T-helper 9 cell (primary cell): ENCODE data around the gene ZCCHC2.

ENCODE experiments used
- DNase-seq: peaks from one replicate; pipeline ENCODE4 v3.0.0-alpha.2; 2020

Gene ZCCHC2

GRCh38 chr18:62539284-62540165 is 16.7 kb downstream of the ZCCHC2 start:
- no peak for DNase-seq

- DNase-seq = no peak
Measured at GRCh38 chr18:62543021-62543420, 20.2 kb downstream of the ZCCHC2 start.

GRCh38 chr18:62545098-62545497 is 22.3 kb downstream of the ZCCHC2 start:
- DNase-seq = no peak

GRCh38 chr18:62549755-62550154 is 26.9 kb downstream of the ZCCHC2 start:
- no peak for DNase-seq

DNA sequence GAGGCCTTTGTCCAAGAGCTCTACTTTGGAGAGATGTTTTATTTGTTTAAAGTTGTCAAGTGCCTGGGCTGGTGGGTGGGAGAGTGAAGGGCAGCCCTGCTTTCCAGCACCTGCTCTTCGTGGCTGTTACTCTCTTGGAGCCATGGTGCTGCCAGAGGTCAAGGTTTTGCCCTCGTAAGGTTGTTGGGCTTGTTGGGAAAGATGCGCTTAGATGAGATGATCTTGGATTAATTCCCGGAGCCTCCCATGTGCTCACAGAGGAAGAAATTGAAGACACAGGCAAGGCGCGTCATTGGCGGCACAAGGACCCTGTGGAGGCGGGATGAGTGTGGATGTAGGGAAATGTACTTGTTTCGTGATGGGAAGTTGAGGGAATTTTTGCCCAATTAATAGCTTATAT is 27.9 kb downstream of the ZCCHC2 start:
- DNase-seq = no peak

DNA sequence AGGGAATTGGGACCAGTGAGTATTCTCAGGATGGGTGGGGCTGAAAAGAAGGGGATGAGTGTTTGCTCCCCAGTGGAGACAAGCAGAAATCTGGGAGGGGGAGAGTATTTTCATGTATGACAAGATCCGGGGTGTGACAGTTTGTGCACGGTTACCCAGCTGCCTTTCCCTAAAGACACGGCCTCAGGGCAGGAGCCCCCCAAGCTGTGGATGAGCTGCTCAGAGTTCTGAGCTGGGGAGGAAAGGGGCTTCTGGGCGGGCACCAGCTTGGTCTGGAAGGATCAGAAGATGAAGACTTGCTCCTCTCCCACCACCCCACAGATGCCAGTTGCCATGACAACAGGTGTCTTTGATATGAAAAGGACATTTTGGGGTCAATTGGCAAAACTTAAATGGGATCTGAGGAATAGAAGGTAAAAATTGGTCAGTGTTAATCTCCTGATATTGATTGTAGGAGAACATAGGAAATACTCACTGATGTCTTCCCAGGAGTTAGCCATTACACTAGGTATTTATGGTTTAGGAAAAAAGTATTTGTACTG is 29.2 kb downstream of the ZCCHC2 start:
- DNase-seq = no peak

DNA sequence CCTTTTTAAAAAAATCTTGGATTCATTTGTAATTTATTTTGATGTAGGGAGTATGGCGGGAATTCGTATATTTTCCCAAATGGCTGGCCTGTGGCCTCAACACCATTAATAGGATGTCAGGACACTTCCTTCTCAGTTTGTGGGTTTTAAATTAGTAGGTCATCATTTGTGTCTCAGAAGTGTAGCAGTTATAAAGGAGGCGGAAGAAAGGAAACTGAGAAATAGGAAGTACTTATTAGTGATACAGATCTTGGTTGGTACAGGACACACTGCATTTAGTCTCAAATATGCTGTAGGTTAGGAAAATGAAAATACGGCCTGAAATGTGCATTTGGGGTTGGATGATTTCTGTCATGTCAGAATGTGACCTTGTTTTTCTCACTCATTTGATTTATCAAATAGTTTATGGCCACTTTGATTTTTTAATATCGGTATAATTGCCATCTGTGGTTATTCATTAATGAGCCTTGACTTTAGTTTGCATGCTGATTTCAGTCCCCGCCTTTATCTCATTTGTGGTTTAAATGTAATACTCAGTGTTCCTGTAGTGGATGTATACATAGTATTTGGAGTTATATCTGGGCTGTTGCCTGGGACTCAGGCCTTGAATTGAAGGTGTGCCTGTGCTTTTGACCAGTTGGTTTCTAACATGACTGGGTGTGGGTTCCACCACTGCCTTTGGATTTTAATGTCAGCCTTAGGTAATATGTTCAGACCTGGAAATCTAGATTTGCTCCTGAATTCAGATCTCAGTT is 31.4 kb downstream of the ZCCHC2 start:
- no peak for DNase-seq

- DNase-seq = no peak
Measured at GRCh38 chr18:62555135-62555534, 32.3 kb downstream of the ZCCHC2 start.

- no peak for DNase-seq
Measured at GRCh38 chr18:62556397-62556796, 33.6 kb downstream of the ZCCHC2 start.

GRCh38 chr18:62558015-62558663 is 35.3 kb downstream of the ZCCHC2 start:
- no peak for DNase-seq

DNA sequence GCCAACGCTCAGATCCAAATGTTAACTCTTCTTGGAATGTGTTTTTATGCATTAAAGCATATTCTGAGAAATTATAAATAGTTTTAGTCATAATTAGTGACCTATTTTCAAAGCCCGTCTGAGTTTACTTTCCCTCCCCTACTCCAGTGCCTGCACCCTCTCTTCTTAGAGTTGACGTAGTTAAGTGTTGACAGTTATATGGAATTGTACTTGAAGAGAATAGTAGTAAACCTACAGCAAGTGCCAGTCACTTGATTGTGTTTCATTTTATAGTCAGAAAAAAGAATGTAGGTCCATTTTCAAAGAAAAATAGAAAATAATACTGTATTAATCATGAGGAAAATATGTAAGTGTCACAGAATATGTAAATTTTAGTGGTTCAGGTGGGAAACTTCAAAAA is 41.2 kb downstream of the ZCCHC2 start:
- no peak for DNase-seq

DNA sequence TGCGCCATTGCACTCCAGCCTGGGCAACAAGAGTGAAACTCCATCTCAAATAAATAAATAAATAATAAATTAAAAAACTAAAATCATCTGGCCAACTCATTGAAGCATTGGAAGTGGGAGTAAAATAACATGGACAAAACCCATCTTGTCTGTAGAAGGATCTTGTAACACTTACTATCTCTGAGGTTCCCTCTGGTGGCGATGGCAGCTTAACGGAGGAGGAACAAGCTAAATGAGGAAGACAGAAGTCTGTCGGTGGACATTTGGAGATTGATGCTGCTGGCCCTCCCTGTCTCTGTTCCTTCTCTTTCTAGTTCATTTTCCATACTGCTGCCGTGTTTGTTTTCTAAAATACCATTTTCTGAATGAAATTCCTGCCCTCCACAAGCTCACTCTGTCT is 43.4 kb downstream of the ZCCHC2 start:
- DNase-seq = no peak

DNA sequence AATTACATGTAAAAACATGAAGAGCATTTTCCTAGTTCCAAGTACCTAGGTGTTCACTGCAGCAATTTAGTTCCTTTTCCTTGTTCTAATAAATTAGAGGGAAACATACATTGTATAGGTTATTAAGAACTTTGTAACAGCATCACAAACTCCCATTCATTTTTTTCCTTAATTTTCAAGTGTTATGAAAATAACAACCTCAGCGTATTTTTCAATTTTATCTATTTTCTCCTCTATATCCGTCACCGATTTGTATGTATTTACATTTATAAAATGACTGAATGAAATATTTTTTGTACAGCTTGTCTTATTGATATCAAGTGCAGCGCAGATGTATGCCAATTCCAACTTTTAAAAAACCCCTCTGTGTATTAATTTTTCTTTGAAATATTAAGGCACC is 44.0 kb downstream of the ZCCHC2 start:
- DNase-seq = no peak

DNA sequence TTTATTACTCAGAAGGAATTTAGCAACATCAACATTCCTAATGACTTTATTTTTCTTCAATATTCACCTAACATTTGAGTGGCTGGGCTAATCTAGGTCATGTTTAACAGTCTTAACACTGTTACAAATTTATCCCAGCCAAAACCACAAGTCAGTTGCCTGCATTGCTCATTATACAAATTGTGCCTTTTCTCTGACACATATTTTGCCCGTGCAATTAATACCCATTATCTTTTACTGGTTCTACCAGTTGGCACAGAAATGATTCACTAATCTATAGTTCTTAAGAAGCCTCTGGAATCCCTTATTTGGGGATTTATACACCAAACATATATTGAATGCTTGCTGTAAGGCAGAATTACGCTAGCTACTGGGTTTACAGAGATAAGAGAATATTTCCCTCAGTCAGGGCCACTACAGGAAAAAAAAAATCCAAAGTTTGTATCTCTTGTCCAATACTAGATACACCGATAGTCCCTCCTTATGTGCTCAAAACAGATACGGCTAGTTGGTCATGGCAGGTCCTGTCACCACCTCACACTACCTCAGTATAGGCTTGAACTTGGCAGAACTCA is 46.3 kb downstream of the ZCCHC2 start:
- DNase-seq = no peak

DNA sequence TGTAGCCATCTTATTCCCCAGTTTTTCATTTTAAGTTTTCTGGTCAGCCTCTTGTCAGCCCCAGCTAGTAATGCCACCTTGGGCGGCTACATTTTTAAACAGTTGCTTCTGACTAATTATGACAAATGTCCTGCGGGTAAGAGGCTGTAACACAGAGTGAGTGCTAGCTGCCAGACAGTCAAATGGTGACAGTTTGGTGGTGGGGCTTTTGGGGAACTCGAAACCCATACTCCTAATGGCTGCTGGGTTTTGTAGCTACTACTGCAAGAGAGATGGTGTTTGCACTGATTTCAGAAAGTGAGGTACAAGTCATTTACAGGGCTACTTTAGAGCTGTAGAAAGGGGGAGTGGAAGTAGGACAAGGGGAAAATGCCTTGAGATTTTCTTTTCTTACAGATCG is 48.2 kb downstream of the ZCCHC2 start:
- DNase-seq = no peak

DNA sequence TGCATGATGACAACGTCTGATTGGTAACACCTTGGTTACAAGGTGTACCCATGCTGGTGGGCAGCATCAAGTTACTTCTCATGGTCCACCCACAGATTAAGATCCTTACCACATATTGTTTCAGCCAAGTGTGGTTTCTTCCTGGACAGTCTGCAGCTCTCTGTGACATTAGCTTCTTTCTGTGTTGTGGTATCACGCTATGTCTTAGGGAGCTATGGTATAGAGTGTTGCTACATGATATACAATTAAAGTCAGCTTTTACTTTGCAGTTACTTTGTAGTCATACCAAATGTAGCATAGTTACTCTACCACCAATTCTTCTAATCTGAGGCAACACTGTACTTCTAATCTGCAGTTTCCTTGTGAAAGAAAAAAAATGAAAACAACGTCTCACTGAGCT is 48.8 kb downstream of the ZCCHC2 start:
- DNase-seq = no peak

- DNase-seq = no peak
Measured at GRCh38 chr18:62572456-62572855, 49.6 kb downstream of the ZCCHC2 start.

GRCh38 chr18:62574776-62575175 is 52.0 kb downstream of the ZCCHC2 start:
- DNase-seq = no peak

GRCh38 chr18:62576271-62576670 is 53.4 kb downstream of the ZCCHC2 start:
- DNase-seq = no peak

DNA sequence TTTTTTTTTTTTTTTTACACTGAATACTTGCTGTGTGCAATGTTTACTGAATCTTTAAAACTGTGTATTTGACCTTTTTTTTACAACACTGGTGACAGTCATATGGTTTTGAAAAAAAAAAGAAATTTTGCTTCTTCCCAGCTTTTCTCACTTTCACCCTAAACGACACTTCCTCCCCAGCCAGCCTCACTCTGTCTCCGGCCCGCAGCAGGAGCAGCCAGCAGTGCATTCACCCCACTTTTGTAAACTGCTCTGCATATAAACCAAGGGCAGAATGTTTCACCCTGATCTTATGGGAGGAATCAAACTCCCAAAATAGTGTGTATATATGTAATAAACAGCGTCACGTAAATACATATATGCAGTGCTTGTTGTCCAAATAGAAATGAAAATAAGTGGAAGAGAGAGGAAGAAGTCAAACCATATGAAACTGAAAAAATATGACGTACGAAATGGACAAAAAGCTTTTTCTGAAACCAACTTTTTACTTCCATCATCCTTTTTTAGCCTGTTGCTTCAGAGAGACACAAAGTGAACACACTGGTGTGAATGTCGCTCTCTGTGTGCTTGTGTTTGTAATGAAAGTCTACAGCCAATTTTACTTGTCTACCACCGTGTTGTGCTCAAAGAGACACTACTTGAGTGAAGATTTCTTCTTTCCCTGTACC is 54.2 kb downstream of the ZCCHC2 start:
- DNase-seq = no peak

DNA sequence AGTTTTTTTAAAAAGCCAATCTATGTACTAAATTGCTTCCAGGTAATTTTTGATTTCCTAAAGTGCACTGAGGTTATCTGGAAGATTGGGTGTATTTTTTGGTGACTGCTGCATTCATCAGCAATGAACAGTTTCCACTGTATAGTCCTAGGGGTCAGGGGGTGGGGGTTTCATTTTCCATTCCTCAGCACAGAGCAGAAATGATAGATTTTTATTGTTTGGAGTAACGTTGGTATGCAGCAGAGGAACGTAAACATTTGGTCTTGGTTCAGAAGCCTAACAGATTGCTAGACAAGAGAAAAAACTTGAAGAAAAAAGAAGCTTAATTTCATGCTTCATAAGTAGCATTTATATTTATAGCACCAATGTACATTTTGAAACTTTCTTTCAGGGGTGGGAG is 54.9 kb downstream of the ZCCHC2 start:
- no peak for DNase-seq

GRCh38 chr18:62578980-62579511 is 56.2 kb downstream of the ZCCHC2 start:
- DNase-seq = no peak
